Aorta (tissue), 5 donors: ENCODE results near the gene EEF1AKMT3. TPM values are rescaled to one million over a fixed set of nuclear protein-coding genes. Genes with fewer than 3 reads are reported as not detected.

Experiments used
- ATAC-seq: fragments of 200-7000 bp; cut with Tn5 transposase; one replicate; pipeline ENCODE4 v1.9.1; 2022; ENCODE audit warnings: moderate library complexity; ENCODE audit not compliant: low FRiP score
- DNase-seq, 2 donors: peaks; one replicate each; pipeline ENCODE4 v3.0.0-alpha.2; 2020
- H3K27ac ChIP-seq, 2 donors: one replicate each; pipeline ENCODE4 v1.5.1; 2013; ENCODE audit warnings: low read length in 2 of 2, mild to moderate bottlenecking in 2 of 2, moderate library complexity in 2 of 2, control low read depth in 1 of 2, inconsistent platforms in 1 of 2, low read depth in 1 of 2
- H3K27me3 ChIP-seq, 2 donors: one replicate each; pipeline ENCODE4 v1.6.1; 2013; ENCODE audit warnings: control low read depth in 1 of 2, low read length in 1 of 2, mild to moderate bottlenecking in 1 of 2, moderate library complexity in 1 of 2; ENCODE audit not compliant: insufficient read depth in 2 of 2, control insufficient read depth in 1 of 2
- H3K36me3 ChIP-seq, 2 donors: one replicate each; pipeline ENCODE4 v1.6.1; 2013; ENCODE audit warnings: control low read depth in 1 of 2, low read length in 1 of 2, mild to moderate bottlenecking in 1 of 2; ENCODE audit not compliant: insufficient read depth in 2 of 2, control insufficient read depth in 1 of 2
- H3K4me1 ChIP-seq, 2 donors: one replicate each; pipeline ENCODE4 v1.6.1; 2013; ENCODE audit warnings: low read length in 2 of 2, control low read depth in 1 of 2, mild to moderate bottlenecking in 1 of 2, moderate library complexity in 1 of 2; ENCODE audit not compliant: insufficient read depth in 2 of 2, control insufficient read depth in 1 of 2
- H3K4me3 ChIP-seq, 2 donors: one replicate each; pipeline ENCODE4 v1.5.1; 2013; ENCODE audit warnings: low read length in 2 of 2, control low read depth in 1 of 2, mild to moderate bottlenecking in 1 of 2
- H3K9me3 ChIP-seq: one replicate; pipeline ENCODE4 v1.6.1; 2013; ENCODE audit warnings: mild to moderate bottlenecking, low read length; ENCODE audit not compliant: control insufficient read depth
- WGBS, 2 donors: extraction: QIAGEN DNeasy Blood & Tissue Kit; methylation state at CpG; one replicate each; pipeline ENCODE4 v1.1.7; 2013; 5-methylcytosine and 5-hydroxymethylcytosine counted together
- intact Hi-C, 2 donors: fragments of 100-400 bp; cut with DNase I; formaldehyde crosslinking; loops; one replicate each; pipeline versions ENCODE4 v1.14.2 to v1.15.0; 2022
- polyA plus RNA-seq, 2 donors: library from polyadenylated mRNA; stranded (reverse); fragments of 200-250 nt; gene quantifications; one replicate each; pipeline ENCODE4 v1.2.3, GENCODE V29; 2013
- total RNA-seq, 2 donors: library from RNA; stranded (reverse); fragmentation: NEBNext Ultra II Directional; extraction: Animal tissue kit (Norgen Biotek cat#: 25700); gene quantifications; one replicate each; pipeline ENCODE4 v1.2.1, GENCODE V29; 2021
- donor health status: healthy with polysubstance abuse.
- donor health status: Bipolar disorder and iron deficiency.
- donor health status: DM: no; HTN: no; CAD: no.
- donor health status: DM: no; HTN: no; CAD: no.
- donor health status: DM: yes; HTN: yes; CAD: no.

Gene EEF1AKMT3
- total and polyA plus RNA-seq, 4 donors: 4.5 to 10.9 (median 7.5) TPM

DNA sequence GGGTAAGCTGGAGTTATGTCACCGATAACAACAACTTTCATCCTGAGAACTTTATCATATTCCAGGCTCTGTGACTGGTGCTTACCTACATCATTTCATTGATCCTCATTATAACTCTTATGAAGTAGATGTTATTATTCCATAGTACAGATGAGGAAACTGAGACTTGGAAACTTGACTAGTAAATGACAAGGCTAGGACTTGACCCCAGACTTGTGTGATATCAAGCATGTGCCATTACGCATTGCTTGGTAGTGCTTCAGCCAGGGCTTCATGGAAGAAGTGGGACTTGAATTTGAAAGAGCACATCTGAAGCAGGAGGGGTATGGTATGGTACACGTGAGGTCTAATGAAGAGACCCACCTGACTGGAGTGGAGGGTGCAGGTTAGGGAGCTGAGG is 34.3 kb downstream of the EEF1AKMT3 start:
- Histone ChIP-seq H3K27ac (no peak overlapping the region), H3K27me3 (no peaks in the 10 kb centered on the region), H3K4me3 (no peak overlapping the region), H3K9me3 (no peaks in the 10 kb centered on the region), H3K36me3 (peaks cover 2 to 6% of the 10 kb centered on the region in 2 donors), H3K4me1 (no peaks in the 10 kb centered on the region)
- no peak for ATAC-seq
- intact Hi-C loops: no loop called here
- DNase-seq: no peak
- 92 to 94% methylated on average over 3 of the region's 3 CpGs for whole genome bisulfite sequencing, 2 donors

DNA sequence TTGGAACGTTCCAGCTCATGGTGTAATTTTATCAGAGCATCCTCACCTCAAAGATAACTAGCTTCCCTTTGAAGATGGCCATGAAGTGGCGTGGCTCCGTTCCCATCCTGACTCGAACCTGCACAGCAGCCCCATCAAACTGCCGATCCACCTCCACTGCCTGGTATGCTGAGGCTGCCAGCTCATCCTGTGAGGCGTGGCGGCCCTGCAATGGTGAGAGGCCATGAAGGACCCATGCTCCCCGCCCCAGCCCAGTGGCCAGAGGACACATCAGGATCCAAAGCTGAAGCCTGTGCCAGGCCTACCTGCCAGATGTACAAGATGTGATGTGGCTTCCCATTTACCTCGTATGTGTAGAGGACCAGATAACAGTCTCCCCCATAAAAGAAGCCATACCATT is 34.9 kb downstream of the EEF1AKMT3 start:
- Histone ChIP-seq H3K9me3 (no peaks in the 10 kb centered on the region), H3K27me3 (no peaks in the 10 kb centered on the region), H3K4me3 (no peak overlapping the region), H3K27ac (no peak overlapping the region), H3K4me1 (no peaks in the 10 kb centered on the region), H3K36me3 (peaks cover 2 to 6% of the 10 kb centered on the region in 2 donors)
- WGBS, 2 donors: 91 to 92% methylated on average over 9 of the region's 9 CpGs
- ATAC-seq (no peak), DNase-seq (no peak)
- intact Hi-C loops: no loop called here

- Histone ChIP-seq H3K36me3 (peaks cover 2 to 6% of the 10 kb centered on the region in 2 donors), H3K4me1 (no peaks in the 10 kb centered on the region), H3K9me3 (no peaks in the 10 kb centered on the region), H3K4me3 (no peak overlapping the region), H3K27ac (no peak overlapping the region), H3K27me3 (no peaks in the 10 kb centered on the region)
- no peak for ATAC-seq
- WGBS, 2 donors: 85 to 87% methylated on average over 5 of the region's 5 CpGs
- intact Hi-C loops: no loop called here
- no peak for DNase-seq
Measured at GRCh38 chr12:57808351-57808750, 35.9 kb downstream of the EEF1AKMT3 start.

- peaks cover 2 to 6% of the 10 kb centered on the region in 2 donors for H3K36me3 ChIP-seq
- no peaks in the 10 kb centered on the region for H3K27me3 ChIP-seq
- WGBS, 2 donors: 91 to 93% methylated on average over 3 of the region's 3 CpGs
- no peak overlapping the region for H3K27ac ChIP-seq
- no peak for DNase-seq
- no peak overlapping the region for H3K4me3 ChIP-seq
- intact Hi-C loops: no loop called here
- no peaks in the 10 kb centered on the region for H3K4me1 ChIP-seq
- no peak for ATAC-seq
- H3K9me3 ChIP-seq: no peaks in the 10 kb centered on the region
Measured at GRCh38 chr12:57809425-57809824, 37.0 kb downstream of the EEF1AKMT3 start.

DNA sequence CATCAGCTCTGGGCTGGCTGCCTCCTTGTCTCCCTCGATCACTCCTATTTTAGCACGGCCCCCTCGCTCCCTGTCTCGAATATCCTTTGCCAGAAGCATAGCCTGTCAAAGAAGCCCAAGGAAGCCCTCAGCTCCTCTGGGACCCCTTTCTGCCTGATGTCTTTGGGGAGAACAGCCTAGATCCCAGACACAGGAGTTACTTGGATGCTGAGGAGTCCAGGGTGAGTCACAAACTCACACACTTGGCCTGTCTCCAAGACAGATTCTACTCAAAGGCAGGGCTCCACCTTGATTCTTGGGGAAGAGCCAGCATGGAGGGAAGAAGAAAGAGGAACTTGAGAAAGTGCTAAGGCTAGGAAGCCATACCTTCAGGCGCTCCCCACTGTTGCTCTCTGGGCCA is 38.0 kb downstream of the EEF1AKMT3 start:
- ATAC-seq (no peak), DNase-seq (no peak)
- no peaks in the 10 kb centered on the region for H3K9me3 ChIP-seq
- H3K4me1 ChIP-seq: no peaks in the 10 kb centered on the region
- intact Hi-C loops: no loop called here
- no peak overlapping the region for H3K27ac ChIP-seq
- 86 to 88% methylated on average over 5 of the region's 5 CpGs for WGBS, 2 donors
- no peak overlapping the region for H3K4me3 ChIP-seq
- H3K27me3 ChIP-seq: no peaks in the 10 kb centered on the region
- peaks cover 2 to 6% of the 10 kb centered on the region in 2 donors for H3K36me3 ChIP-seq

DNA sequence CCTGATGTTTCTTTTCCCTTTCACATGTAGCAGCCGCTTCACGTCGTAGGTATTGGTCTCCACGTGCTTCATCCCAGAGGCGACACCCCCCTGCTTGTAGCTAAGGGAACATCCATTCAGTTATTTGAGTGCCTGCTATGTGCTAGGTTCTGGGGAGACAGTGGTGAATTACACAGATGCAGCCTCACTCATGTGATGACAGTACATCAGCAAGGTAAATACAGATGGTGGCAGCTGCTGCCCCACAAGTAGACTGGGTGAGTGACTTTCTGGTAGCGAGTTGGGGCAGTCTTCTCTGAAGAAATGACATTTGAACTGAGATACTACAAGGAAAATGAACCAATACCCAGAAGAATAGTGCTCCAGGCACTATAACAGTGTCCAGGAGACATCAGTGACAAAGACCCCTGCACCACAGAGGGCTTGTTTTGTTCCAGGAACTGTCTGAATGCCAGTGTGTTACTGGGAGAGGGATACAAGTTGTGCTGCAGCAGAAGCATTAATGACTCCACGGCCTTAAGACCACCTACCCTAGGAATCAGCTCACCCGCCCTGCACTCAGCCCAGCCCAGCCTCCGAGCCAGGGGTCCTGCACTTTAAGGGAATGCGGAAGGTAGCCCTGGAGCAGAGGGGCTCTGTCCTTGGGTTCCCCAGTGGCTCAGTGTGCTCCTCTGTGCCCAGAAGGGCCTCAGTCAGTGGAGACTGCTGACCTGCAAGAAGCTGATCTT is 38.8 kb downstream of the EEF1AKMT3 start:
- Histone ChIP-seq H3K27ac (no peak overlapping the region), H3K4me3 (no peak overlapping the region), H3K9me3 (no peaks in the 10 kb centered on the region), H3K36me3 (peaks cover 2 to 4% of the 10 kb centered on the region in 2 donors), H3K27me3 (no peaks in the 10 kb centered on the region), H3K4me1 (no peaks in the 10 kb centered on the region)
- 85 to 91% methylated on average over 10 of the region's 10 CpGs for WGBS, 2 donors
- intact Hi-C loops: no loop called here
- DNase-seq: no peak
- no peak for ATAC-seq

DNA sequence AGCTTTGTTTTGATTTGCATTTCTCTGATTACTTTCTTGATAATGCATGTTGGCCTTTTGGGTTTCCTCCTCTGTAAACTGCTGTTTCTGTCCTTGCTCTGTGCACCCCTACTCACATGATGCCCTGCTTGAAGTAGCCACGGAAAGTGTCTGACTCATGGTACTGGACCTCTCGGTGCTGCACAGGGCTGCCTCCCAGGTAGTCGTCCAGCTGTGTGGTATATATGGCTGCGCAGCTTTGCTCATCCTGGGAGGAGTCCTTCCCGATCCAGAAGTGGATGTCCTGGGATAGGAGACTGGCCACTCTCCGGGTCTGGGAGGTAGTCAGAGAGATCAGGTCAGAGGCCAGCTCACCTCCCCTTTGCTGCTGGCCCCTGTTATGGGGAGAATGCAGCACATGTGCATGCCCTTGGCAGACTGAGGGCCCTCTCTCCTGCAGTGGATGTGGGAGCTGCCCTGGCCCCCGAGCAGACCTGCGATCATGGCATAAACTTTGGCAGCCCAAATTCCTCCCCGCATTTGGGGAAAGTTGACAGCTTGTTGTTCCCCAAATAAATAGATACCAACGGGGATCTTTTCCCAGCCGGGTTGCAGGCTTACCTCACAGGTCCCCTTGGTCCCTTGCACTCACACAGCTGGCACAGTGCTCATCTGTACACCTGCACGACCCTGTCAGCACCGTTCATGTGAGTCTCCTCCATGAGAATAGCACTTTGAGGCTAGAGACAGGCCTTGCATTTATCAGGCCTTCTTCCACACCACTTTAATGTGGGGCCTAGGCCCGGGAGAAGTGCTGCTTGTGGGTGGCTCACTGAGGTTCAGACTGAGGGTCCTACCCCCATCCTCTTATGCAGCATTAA is 40.9 kb downstream of the EEF1AKMT3 start:
- 56 to 57% methylated on average over 14 of the region's 14 CpGs for WGBS, 2 donors
- H3K27me3 ChIP-seq: no peaks in the 10 kb centered on the region
- no peak for ATAC-seq

GRCh38 chr12:57813971-57814772 is 41.8 kb downstream of the EEF1AKMT3 start:
- WGBS, 2 donors: 32 to 44% methylated on average over 16 to 17 of the region's 17 CpGs
- intact Hi-C loops: no loop called here
- Histone ChIP-seq H3K36me3 (peaks cover 2 to 3% of the 10 kb centered on the region in 2 donors), H3K27me3 (no peaks in the 10 kb centered on the region), H3K4me1 (no peaks in the 10 kb centered on the region), H3K9me3 (no peaks in the 10 kb centered on the region), H3K27ac (no peak overlapping the region), H3K4me3 (no peak overlapping the region)
- ATAC-seq (no peak), DNase-seq (peak in 1 of 2 donors; percentile 64)

More for the DNA sequence above, 40.9 kb downstream of the EEF1AKMT3 start:
- intact Hi-C loops: no loop called here
- no peak for DNase-seq
- H3K4me1 ChIP-seq: no peaks in the 10 kb centered on the region
- H3K36me3 ChIP-seq: peaks cover 0 to 3% of the 10 kb centered on the region in 2 donors
- no peak overlapping the region for H3K27ac ChIP-seq
- no peak overlapping the region for H3K4me3 ChIP-seq
- no peaks in the 10 kb centered on the region for H3K9me3 ChIP-seq
